AG09309 (cell line): ENCODE results near the gene RRBP1.
A peak's percentile ranks its signal among the peaks of the same experiment; 100 is the strongest.
"Not testable (repeated sequence)": the region's sequence is repeated elsewhere in the genome, so short reads cannot be mapped to it uniquely, and the experiment has no call there.

Experiments used
- DNase-seq: peaks from one replicate; pipeline ENCODE4 v3.0.0-alpha.2; 2010; ENCODE audit warnings: low read depth
- H3K4me3 ChIP-seq: 2 replicates; pipeline ENCODE4 v1.5.1; 2011; ENCODE audit warnings: mild to moderate bottlenecking, low read depth, low read length, moderate library complexity; ENCODE audit not compliant: control insufficient read depth
- CTCF ChIP-seq: IDR thresholded peaks from 2 replicates; pipeline ENCODE4 v1.5.1; 2011; ENCODE audit warnings: mild to moderate bottlenecking, low read depth, low read length, inconsistent platforms; ENCODE audit not compliant: insufficient read depth, control insufficient read depth; ENCODE audit errors: missing control alignments

The RRBP1 gene

GRCh38 chr20:17662333-17663039 is 19.6 kb downstream of the RRBP1 start:
- H3K4me3 ChIP-seq, result no peak overlapping the region
- no peak for TF ChIP-seq CTCF
- DNase-seq, result no peak

GRCh38 chr20:17661121-17661744 is 20.8 kb downstream of the RRBP1 start:
- no peak overlapping the region for H3K4me3 ChIP-seq
- no peak for TF ChIP-seq CTCF
- DNase-seq, result peak; percentile 59

- no peak for DNase-seq
- no peak overlapping the region for H3K4me3 ChIP-seq
- no peak for TF ChIP-seq CTCF
Measured at GRCh38 chr20:17660667-17661066, 21.4 kb downstream of the RRBP1 start.

- no peak for DNase-seq
- H3K4me3 ChIP-seq, result no peak overlapping the region
- no peak for TF ChIP-seq CTCF
Measured at GRCh38 chr20:17659801-17660200, 22.2 kb downstream of the RRBP1 start.

- not testable (repeated sequence) for DNase-seq, H3K4me3 ChIP-seq
Measured at GRCh38 chr20:17659344-17659743, 22.7 kb downstream of the RRBP1 start.

- no peak for DNase-seq
- H3K4me3 ChIP-seq, result no peak overlapping the region
- TF ChIP-seq CTCF, result no peak
Measured at GRCh38 chr20:17658648-17658993, 23.4 kb downstream of the RRBP1 start.

GRCh38 chr20:17657898-17658647 is 24.0 kb downstream of the RRBP1 start:
- no peak overlapping the region for H3K4me3 ChIP-seq
- DNase-seq, result no peak
- TF ChIP-seq CTCF, result no peak
